ENCODE results near the gene CTSF. TPM values are rescaled to one million over a fixed set of nuclear protein-coding genes. Genes with fewer than 3 reads are reported as not detected.
A peak's percentile ranks its signal among the peaks of the same experiment; 100 is the strongest.
"Not testable (repeated sequence)": the region's sequence is repeated elsewhere in the genome, so short reads cannot be mapped to it uniquely, and the experiment has no call there.

The CTSF gene
- 1 to 10 TPM; 6.3 to 6.8 TPM for total RNA-seq

DNA sequence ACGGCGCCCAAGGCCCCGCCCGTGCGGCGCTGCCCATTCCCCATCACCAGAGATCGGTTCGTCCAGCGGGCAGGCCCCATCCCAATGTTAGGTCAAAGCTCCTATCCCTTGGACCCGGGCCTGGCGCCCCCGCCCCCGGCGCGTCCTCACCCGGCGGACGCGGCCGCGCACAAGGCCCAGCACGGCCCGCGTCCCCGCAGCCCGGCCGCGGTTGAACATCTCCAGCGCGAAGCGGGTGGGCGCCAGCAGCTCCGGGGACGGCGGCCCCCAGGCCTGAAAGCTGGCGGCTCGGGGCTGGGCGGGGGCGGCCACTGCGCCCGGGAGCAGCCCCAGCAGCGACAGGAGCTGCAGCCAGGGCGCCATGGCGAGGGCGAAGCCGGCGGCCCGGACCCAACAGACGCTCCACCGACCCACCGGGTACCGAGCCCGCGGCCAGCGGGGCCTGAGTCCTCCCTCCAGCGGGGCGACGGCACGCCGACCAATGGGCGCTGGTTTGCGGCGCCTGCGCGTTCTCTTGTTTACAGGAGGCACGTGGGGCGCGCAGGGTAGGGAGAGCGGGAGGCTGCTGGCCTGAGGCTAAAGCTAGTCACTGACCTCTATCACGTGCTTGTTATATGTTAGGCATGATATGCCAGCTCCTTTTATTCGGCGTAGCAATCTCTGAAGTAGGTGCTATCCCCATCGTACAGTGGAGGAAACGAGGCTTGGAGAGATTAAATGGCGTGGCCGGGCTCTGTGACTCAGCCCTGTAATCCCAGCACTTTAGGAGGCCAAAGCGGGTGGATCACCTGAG lies at the start of gene CTSF:
TSS of gene CTSF (minus strand) at position 483 of the 793 bp plus-strand sequence. CDS start at position 363, 120 bp downstream.
- H3K4me3 Mint-ChIP-seq = peak within 1 kb of the TSS; percentile 80 to 83
- H3K27ac Mint-ChIP-seq = no peak within 1 kb of the TSS
- DNase-seq (peak; percentile 78 to 82), ATAC-seq (replicated peaks in 1 of 2) (peak; percentile 97)
- H3K36me3 Mint-ChIP-seq (ENCODE audit: insufficient read depth in 2 of 2) = peaks cover 0 to 1% of the 10 kb centered on the region in 2 donors
- H3K4me1 Mint-ChIP-seq (ENCODE audit: low read depth) = peaks cover 5% of the 10 kb centered on the region
- peaks cover 4% of the 10 kb centered on the region for H3K27me3 Mint-ChIP-seq (ENCODE audit: low read depth)
- no peaks in the 10 kb centered on the region for H3K9me3 Mint-ChIP-seq

DNA sequence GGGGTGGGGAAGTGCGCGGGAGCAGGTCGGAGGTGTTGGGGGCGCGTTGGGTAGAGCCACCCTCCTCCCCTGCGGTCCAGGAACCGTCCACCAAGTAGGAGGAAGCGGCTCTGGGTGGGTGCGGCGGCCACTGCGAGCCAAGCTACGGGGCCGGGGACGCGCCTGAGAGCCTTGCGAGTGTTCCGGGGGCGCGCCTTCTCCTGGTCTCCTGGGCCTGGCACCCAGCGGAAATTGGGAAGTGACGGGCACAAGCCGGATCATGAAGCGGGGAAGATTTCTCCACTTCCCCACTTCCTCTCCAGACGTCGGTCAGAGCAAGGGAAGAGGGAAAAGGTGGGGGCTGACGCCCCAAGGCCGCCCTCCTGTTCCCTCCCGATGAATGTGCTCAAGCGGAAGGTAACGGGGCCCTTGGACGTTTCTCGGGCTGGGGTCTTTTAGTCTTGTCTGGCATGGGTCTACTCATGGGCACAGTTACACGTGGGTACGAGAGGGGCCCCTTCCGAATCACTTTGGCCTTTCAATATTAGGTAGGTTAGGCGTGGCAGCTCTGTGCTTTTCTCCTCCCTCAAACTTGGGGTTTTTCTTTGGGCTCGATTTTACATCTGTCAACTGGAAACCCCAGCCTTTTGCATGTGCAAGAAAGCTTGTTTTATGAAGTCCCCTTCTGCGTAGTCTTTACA lies 48.9 kb upstream of the CTSF start:
- H3K4me1 Mint-ChIP-seq (ENCODE audit: low read depth) = peaks cover 54% of the 10 kb centered on the region
- DNase-seq (peak; percentile 36 to 41), ATAC-seq (replicated peaks in 1 of 2) (peak in 1 of 2 donors; percentile 6)
- H3K27ac Mint-ChIP-seq = peak overlapping the region; percentile 98
- no peaks in the 10 kb centered on the region for H3K9me3 Mint-ChIP-seq
- H3K36me3 Mint-ChIP-seq (ENCODE audit: insufficient read depth in 2 of 2) = peaks cover 23 to 42% of the 10 kb centered on the region in 2 donors
- H3K4me3 Mint-ChIP-seq = peak overlapping the region; percentile 99 to 100
- H3K27me3 Mint-ChIP-seq (ENCODE audit: low read depth) = no peaks in the 10 kb centered on the region

DNA sequence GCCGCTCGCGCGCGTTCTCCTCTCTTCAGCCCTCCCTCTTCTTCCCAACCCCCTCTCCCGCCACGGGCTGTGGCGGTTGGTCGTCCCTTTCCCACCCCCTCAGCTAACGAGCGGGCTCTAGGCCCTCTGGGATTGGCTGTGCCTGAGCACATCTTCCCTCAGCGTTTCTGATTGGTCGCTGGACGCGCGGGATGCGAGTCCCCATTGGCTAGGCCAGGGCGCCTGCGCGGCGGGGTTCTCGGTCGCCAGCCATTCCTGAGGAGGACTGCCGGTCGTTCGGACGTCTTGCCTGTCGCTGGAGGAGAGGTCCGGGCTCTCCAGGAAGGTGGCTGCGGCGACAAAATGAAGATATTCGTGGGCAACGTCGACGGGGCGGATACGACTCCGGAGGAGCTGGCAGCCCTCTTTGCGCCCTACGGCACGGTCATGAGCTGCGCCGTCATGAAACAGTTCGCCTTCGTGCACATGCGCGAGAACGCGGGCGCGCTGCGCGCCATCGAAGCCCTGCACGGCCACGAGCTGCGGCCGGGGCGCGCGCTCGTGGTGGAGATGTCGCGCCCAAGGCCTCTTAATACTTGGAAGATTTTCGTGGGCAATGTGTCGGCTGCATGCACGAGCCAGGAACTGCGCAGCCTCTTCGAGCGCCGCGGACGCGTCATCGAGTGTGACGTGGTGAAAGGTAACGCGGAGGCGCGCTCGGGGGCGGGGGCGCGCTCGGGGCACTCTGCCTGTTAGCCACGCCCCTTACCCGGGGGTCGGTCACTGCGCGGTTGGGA lies 48.2 kb upstream of the CTSF start, which contains the start of gene RBM14:
TSS of gene RBM14 (plus strand) at position 252 of the 776 bp plus-strand sequence. CDS start at position 343, 91 bp downstream.
- H3K27me3 Mint-ChIP-seq (ENCODE audit: low read depth) = no peaks in the 10 kb centered on the region
- peak within 1 kb of the TSS; percentile 99 to 100 for H3K4me3 Mint-ChIP-seq
- H3K27ac Mint-ChIP-seq = peak within 1 kb of the TSS; percentile 98
- peak; percentile 98 to 99 for DNase-seq
- ATAC-seq (replicated peaks in 1 of 2) = peak; percentile 93
- peaks cover 46% of the 10 kb centered on the region for H3K4me1 Mint-ChIP-seq (ENCODE audit: low read depth)
- H3K36me3 Mint-ChIP-seq (ENCODE audit: insufficient read depth in 2 of 2) = peaks cover 23 to 36% of the 10 kb centered on the region in 2 donors
- no peaks in the 10 kb centered on the region for H3K9me3 Mint-ChIP-seq

DNA sequence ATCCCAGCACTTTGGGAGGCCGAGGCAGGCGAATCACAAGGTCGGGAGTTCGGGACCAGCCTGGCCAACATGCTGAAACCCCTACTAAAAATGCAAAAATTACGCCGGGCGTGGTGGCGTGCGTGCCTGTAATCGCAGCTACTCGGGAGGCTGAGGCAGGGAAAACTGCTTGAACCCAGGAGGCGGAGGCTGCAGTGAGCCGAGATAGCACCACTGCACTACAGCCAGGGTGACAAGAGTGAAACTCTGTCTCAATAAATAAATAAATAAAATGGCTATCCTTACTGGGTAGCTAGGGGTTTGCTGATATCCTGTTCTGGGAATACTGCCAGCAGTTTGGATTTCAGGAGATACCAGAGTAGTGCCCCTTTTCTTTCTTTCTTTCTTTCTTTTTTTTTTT lies 45.7 kb upstream of the CTSF start:
- H3K4me1 Mint-ChIP-seq (ENCODE audit: low read depth) = peaks cover 33% of the 10 kb centered on the region
- DNase-seq (no peak), ATAC-seq (replicated peaks in 1 of 2) (no peak)
- no peaks in the 10 kb centered on the region for H3K9me3 Mint-ChIP-seq
- peaks cover 18 to 27% of the 10 kb centered on the region in 2 donors for H3K36me3 Mint-ChIP-seq (ENCODE audit: insufficient read depth in 2 of 2)
- H3K4me3 Mint-ChIP-seq = peak overlapping the region in 1 of 2 donors; percentile 24
- no peaks in the 10 kb centered on the region for H3K27me3 Mint-ChIP-seq (ENCODE audit: low read depth)
- no peak overlapping the region for H3K27ac Mint-ChIP-seq

DNA sequence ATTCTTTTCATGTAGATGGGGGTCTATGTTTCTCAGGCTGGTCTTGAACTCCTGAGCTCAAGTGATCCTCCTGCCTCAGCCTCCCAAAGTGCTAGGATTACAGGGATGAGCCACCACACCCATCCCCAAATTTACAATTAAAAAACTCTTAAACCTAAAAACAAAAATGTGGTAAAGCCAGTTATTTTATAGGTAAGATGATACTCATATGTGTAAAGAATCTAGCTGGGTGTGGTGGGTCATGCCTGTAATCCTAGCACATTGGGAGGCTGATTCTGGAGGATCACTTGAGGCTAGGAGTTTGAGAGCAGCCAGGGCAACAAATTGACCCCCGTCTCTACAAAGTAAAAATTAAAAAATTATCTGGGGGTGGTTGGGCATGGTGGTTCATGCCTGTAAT lies 44.1 kb upstream of the CTSF start:
- DNase-seq (no peak), ATAC-seq (replicated peaks in 1 of 2) (no peak)
- Mint-ChIP-seq H3K4me1 (ENCODE audit: low read depth) (peaks cover 26% of the 10 kb centered on the region), H3K36me3 (ENCODE audit: insufficient read depth in 2 of 2) (peaks cover 7 to 12% of the 10 kb centered on the region in 2 donors), H3K9me3 (no peaks in the 10 kb centered on the region), H3K4me3 (no peak overlapping the region), H3K27ac (no peak overlapping the region), H3K27me3 (ENCODE audit: low read depth) (no peaks in the 10 kb centered on the region)

DNA sequence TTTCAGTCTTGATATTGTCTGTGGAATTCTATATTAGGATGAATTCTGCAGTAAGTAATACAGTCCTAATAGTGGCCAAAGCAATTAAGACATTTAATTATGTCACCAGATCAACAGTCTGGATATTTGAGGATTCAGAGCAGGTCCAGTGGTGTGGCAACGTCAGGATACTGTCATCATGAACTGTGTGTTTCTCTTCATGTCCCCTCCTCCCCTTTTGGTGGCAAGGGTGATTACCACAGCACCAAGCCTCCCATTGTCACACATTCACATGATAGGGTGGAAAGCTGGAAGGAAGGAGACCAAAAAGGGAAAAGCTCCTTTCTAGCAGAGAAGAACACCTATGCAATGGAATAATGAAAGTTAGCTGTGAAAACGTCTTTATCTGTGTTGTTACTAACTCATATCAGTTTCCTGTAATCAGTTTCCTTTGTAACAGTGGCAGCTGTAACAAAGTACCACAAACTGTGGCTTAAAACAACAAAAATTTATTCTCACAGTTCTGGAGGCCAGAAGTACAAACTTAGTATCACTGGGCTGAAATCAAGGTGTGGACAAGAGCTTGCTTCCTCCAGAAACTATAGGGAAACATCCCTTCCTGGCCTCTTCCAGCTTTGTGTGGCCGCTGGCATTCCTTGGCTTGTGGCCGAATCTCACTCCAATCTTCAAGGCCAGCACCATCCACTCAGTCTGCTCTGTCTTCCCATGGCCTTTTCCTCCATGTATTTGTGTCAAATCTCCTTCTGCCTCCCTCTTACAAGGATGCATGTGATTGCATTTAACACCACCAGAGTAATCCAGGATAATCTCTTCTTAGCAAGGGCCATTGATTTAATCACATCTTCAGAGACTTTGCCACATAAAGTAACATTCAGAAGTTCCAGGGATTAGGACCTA lies 41.6 kb upstream of the CTSF start:
- DNase-seq (no peak), ATAC-seq (replicated peaks in 1 of 2) (no peak)
- H3K4me3 Mint-ChIP-seq = no peak overlapping the region
- peak overlapping the region; percentile 22 for H3K27ac Mint-ChIP-seq
- H3K27me3 Mint-ChIP-seq (ENCODE audit: low read depth) = no peaks in the 10 kb centered on the region
- H3K4me1 Mint-ChIP-seq (ENCODE audit: low read depth) = peaks cover 15% of the 10 kb centered on the region
- H3K36me3 Mint-ChIP-seq (ENCODE audit: insufficient read depth in 2 of 2) = peaks cover 0 to 1% of the 10 kb centered on the region in 2 donors
- H3K9me3 Mint-ChIP-seq = no peaks in the 10 kb centered on the region

DNA sequence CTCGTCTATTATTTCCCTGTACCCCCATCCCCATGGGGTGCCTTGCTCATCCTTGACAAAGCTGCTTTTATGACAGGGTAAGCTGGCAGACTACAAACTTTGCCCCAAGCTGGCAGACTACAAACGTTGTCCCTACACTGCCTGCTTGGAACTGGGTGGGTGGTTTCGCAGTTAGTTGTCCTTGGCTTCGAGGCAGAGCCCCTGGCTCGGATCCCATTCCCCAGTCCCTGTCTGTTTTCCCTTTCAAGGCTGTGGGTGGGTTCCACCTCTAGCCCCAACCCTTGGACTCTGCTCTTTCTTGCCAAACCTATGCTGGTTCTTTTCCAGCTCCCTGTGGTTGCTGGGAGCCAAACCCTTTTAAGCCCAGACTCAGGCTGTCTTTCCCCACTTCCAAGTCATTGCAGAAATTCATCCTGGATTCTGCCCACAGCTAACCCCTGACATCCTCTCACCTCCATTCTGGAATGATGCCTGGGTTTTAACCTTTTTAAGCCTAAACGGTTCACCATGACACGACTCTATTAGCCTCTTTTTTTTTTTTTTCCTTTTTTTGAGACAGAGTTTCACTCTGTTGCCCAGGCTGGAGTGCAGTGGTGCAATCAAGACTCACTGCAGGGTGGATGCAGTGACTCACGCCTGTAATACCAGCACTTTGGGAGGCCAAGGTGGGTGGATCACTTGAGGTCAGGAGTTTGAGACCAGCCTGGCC lies 38.9 kb upstream of the CTSF start:
- DNase-seq = no peak
- no peak overlapping the region for H3K4me3 Mint-ChIP-seq
- H3K4me1 Mint-ChIP-seq (ENCODE audit: low read depth) = peaks cover 12% of the 10 kb centered on the region
- H3K9me3 Mint-ChIP-seq = no peaks in the 10 kb centered on the region
- ATAC-seq (replicated peaks in 1 of 2) = no peak
- peaks cover 0 to 1% of the 10 kb centered on the region in 2 donors for H3K36me3 Mint-ChIP-seq (ENCODE audit: insufficient read depth in 2 of 2)
- no peak overlapping the region for H3K27ac Mint-ChIP-seq
- no peaks in the 10 kb centered on the region for H3K27me3 Mint-ChIP-seq (ENCODE audit: low read depth)

DNA sequence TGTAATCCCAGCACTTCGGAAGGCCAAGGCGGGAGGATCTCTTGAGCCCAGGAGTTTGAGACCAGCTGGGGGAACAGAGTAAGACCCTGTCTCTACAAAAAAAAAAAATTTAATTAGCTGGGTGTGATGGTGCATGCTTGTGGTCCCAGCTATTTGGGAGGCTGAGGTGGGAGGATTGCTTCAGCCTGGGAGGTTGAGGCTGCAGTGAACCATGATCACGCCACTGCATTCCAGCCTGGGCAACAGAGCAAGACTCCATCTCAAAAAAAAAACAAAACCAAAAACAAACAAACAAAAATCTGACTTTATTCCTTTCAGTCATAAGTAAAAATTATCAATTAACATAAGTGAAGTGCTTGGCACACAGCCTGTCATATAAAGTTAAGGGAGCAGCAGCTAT lies 38.2 kb upstream of the CTSF start:
- ATAC-seq (replicated peaks in 1 of 2); H3K27me3 Mint-ChIP-seq (ENCODE audit: low read depth): not testable (repeated sequence)
- H3K4me1 Mint-ChIP-seq (ENCODE audit: low read depth) = peaks cover 12% of the 10 kb centered on the region

DNA sequence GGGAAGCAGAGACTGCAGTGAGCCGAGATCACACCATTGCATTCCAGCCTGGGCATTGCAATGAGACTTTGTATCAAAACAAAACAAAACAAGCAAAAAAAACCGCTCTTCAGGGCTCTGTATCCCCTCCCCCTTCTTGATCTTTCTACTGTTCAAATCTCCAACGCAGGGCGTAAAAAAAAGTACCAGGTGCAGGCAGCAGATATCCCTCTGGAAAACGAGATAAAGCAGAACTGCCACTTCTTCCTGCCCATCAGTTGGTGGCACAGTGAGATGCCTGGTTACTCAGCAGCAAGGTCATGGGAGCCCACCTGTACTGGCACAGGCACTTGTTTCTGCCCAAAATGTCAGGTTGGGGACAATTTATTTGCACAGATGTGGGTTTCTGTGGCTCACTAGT lies 35.7 kb upstream of the CTSF start:
- DNase-seq = no peak
- no peak for ATAC-seq (replicated peaks in 1 of 2)
- no peaks in the 10 kb centered on the region for H3K27me3 Mint-ChIP-seq (ENCODE audit: low read depth)
- H3K9me3 Mint-ChIP-seq = no peaks in the 10 kb centered on the region
- peaks cover 0 to 1% of the 10 kb centered on the region in 2 donors for H3K36me3 Mint-ChIP-seq (ENCODE audit: insufficient read depth in 2 of 2)
- no peak overlapping the region for H3K27ac Mint-ChIP-seq
- H3K4me3 Mint-ChIP-seq = no peak overlapping the region
- H3K4me1 Mint-ChIP-seq (ENCODE audit: low read depth) = no peaks in the 10 kb centered on the region

More for the DNA sequence above, 38.2 kb upstream of the CTSF start:
- not testable (repeated sequence) for DNase-seq; H3K4me3 Mint-ChIP-seq; H3K9me3 Mint-ChIP-seq; H3K27ac Mint-ChIP-seq; H3K36me3 Mint-ChIP-seq (ENCODE audit: insufficient read depth in 2 of 2)

DNA sequence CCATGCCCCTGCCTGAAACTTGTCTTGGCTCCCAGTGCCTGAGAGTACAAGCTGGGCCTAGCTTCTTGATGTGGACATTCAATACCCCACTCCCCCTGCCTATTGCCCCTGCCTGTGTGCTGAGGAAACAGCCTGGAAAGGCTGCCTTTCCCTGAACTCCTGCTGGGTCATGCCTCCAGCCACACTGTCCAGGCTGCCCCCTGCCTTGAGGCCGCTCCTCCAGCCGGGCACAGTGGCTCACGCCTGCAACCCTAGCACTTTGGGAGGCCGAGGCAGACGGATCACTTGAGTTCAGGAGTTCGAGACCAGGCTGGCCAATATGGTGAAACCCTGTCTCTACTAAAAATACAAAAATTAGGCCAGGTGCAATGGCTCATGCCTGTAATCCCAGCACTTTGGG lies 34.7 kb upstream of the CTSF start:
- Mint-ChIP-seq H3K27me3 (ENCODE audit: low read depth) (no peaks in the 10 kb centered on the region), H3K4me3 (no peak overlapping the region), H3K9me3 (no peaks in the 10 kb centered on the region), H3K36me3 (ENCODE audit: insufficient read depth in 2 of 2) (peaks cover 0 to 1% of the 10 kb centered on the region in 2 donors), H3K27ac (no peak overlapping the region), H3K4me1 (ENCODE audit: low read depth) (no peaks in the 10 kb centered on the region)
- ATAC-seq (replicated peaks in 1 of 2) (no peak), DNase-seq (no peak)

DNA sequence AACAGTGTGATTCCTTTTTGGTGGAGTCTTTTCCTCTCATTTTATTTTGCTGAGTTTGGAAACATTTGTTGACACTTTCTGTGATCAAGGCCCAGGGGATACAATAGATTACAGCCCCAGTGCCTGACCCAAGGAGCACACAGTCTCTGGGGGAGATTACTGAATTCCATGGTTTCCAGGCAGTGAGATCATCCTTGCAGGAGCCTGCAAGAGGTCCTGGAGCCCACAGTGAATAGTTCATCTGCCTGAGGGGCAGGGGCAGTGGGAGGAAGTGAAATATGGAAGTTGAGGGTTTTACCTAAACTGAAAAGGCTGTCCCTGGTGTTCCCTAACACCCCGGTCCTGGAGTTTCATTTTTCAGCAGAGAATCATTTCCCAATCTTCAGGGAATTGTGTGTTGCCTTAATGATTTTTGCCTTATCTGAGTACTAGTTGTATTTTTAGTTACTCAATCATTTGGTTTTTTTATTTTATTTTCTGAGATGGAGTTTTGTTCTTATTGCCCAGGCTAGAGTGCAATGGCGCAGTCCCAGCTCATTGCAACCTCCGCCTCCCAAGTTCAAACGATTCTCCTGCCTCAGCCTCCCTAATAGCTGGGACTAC lies 32.3 kb upstream of the CTSF start:
- Mint-ChIP-seq H3K9me3 (no peaks in the 10 kb centered on the region), H3K27ac (no peak overlapping the region), H3K4me3 (no peak overlapping the region), H3K27me3 (ENCODE audit: low read depth) (no peaks in the 10 kb centered on the region), H3K36me3 (ENCODE audit: insufficient read depth in 2 of 2) (no peaks in the 10 kb centered on the region), H3K4me1 (ENCODE audit: low read depth) (peaks cover 2% of the 10 kb centered on the region)
- ATAC-seq (replicated peaks in 1 of 2) (no peak), DNase-seq (no peak)

All from activated T-cell treated with anti-CD3 and anti-CD28 coated beads, Interleukin-2, amount 50 U/mL, for 72 hours (primary cell).